Uterus (tissue), 4 donors: Measurements from ENCODE around the gene CACNA1C. TPM values are rescaled to one million over a fixed set of nuclear protein-coding genes. Genes with fewer than 3 reads are reported as not detected.
"Not testable (repeated sequence)": the region's sequence is repeated elsewhere in the genome, so short reads cannot be mapped to it uniquely, and the experiment has no call there.

Experiments
- DNase-seq, 2 donors: peaks; one replicate each; pipeline ENCODE4 v3.0.0-alpha.2; 2019 to 2020
- H3K27ac ChIP-seq, 2 donors: fragments of 200-600 bp; sonication (generic); 1 replicate in 1 of 2; 2 replicates in 1 of 2; pipeline ENCODE4 v1.5.1; 2016 to 2018
- H3K27me3 ChIP-seq, 2 donors: fragments of 200-600 bp; sonication (generic); one replicate each; pipeline ENCODE4 v1.5.1; 2018 to 2019; ENCODE audit warnings: control low read depth in 1 of 2
- H3K36me3 ChIP-seq, 2 donors: fragments of 200-600 bp; sonication (generic); one replicate each; pipeline ENCODE4 v1.5.1; 2019; ENCODE audit warnings: control low read depth in 1 of 2
- H3K4me1 ChIP-seq, 2 donors: fragments of 200-600 bp; sonication (generic); one replicate each; pipeline ENCODE4 v1.5.1; 2018 to 2019; ENCODE audit warnings: control low read depth in 1 of 2
- H3K4me3 ChIP-seq, 2 donors: fragments of 200-600 bp; sonication (generic); 1 replicate in 1 of 2; 2 replicates in 1 of 2; pipeline ENCODE4 v1.5.1; 2018 to 2019; ENCODE audit warnings: mild to moderate bottlenecking in 1 of 2
- H3K9me3 ChIP-seq, 2 donors: fragments of 200-600 bp; sonication (generic); one replicate each; pipeline ENCODE4 v1.5.1; 2019; ENCODE audit warnings: control low read depth in 1 of 2
- CTCF ChIP-seq, 4 experiments: fragments of 200-600 bp in 2 of 4; fragments of 450-650 bp in 2 of 4; sonication (generic) in 2 of 4; IDR thresholded peaks; one replicate each; pipeline ENCODE4 v1.5.1; 2016 to 2019; ENCODE audit warnings: antibody characterized with exemption in 4 of 4, mild to moderate bottlenecking in 2 of 4, moderate library complexity in 1 of 4
- POLR2A ChIP-seq, 2 donors: fragments of 450-650 bp; IDR thresholded peaks; one replicate each; pipeline ENCODE4 v1.6.1; 2016; ENCODE audit warnings: antibody characterized with exemption in 2 of 2, mild to moderate bottlenecking in 1 of 2, moderate library complexity in 1 of 2
- intact Hi-C: fragments of 100-400 bp; cut with DNase I; formaldehyde crosslinking; loops from one replicate; pipeline ENCODE4 v1.15.1; 2023; ENCODE audit warnings: low total_unique reads
- total RNA-seq, 4 donors: library from RNA; depleted of rRNA in 3 of 4; stranded (reverse); fragments of >200 nt in 3 of 4; gene quantifications; one replicate each; pipeline versions ENCODE4 v1.1.0 to v1.2.4, GENCODE V29; 2014 to 2023
- donor health status: DM: yes; HTN: yes; CAD: no.

Gene CACNA1C
- total RNA-seq, 4 donors from 2014 or later: 15.9 to 121 (median 32.1) TPM

DNA sequence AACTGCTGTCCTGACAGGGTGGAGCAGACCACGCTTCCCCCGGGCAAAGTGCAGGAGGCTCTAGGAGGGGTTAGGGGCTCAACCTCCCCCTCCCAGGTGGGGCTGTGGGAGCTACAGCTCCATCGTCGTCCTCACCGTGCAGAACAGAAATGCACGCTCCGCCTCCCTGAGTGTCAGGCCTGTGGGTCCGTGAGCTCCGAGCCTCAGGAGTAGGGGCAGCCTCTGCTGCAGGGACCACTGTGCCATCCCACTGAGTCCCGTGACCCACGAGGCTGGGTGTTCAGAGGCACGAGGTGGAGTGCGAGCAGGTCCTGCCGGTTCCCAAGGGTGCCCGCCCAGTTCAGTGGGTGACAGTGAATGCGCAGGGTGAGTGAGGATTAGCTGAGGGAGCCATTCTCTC, 48.6 kb downstream of the CACNA1C start:
- TF ChIP-seq POLR2A (IDR thresholded peaks at IDR 0.05) (no peak), CTCF (IDR thresholded peaks at IDR 0.05) (no peak)
- Histone ChIP-seq H3K27me3 (no peaks in the 10 kb centered on the region), H3K4me3 (no peak overlapping the region), H3K36me3 (no peaks in the 10 kb centered on the region), H3K4me1 (no peaks in the 10 kb centered on the region), H3K27ac (no peak overlapping the region), H3K9me3 (no peaks in the 10 kb centered on the region)
- intact Hi-C loops: no loop called here
- no peak for DNase-seq

GRCh38 chr12:2101771-2102170, 49.0 kb downstream of the CACNA1C start:
- H3K27me3 ChIP-seq: no peaks in the 10 kb centered on the region
- no peak for DNase-seq
- H3K9me3 ChIP-seq: no peaks in the 10 kb centered on the region
- no peak overlapping the region for H3K27ac ChIP-seq
- H3K4me3 ChIP-seq: no peak overlapping the region
- intact Hi-C loops: no loop called here
- TF ChIP-seq CTCF (IDR thresholded peaks at IDR 0.05) (no peak), POLR2A (IDR thresholded peaks at IDR 0.05) (no peak)
- H3K4me1 ChIP-seq: no peaks in the 10 kb centered on the region
- H3K36me3 ChIP-seq: no peaks in the 10 kb centered on the region

DNA sequence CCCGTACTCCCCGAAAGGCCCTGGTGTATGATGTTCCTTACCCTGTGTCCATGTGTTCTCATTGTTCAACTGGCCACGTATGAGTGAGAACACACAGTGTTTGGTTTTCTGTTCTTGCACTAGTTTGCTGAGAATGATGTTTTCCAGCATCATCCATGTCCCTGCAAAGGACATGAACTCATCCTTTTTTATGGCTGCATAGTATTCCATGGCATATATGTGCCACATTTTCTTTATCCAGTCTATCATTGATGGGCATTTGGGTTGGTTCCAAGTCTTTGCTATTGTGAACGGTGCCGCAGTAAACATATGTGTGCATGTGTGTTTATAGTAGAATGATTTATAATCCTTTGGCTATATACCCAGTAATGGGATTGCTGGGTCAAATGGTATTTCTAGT, 49.9 kb downstream of the CACNA1C start:
- H3K4me3 ChIP-seq, H3K36me3 ChIP-seq, H3K27me3 ChIP-seq, H3K4me1 ChIP-seq, DNase-seq, H3K9me3 ChIP-seq, H3K27ac ChIP-seq, intact Hi-C loops: not testable (repeated sequence)

- H3K27ac ChIP-seq, H3K9me3 ChIP-seq, intact Hi-C loops, H3K4me1 ChIP-seq, H3K4me3 ChIP-seq, H3K36me3 ChIP-seq, H3K27me3 ChIP-seq, DNase-seq: not testable (repeated sequence)
Observed at GRCh38 chr12:2105387-2105786, 52.6 kb downstream of the CACNA1C start.

DNA sequence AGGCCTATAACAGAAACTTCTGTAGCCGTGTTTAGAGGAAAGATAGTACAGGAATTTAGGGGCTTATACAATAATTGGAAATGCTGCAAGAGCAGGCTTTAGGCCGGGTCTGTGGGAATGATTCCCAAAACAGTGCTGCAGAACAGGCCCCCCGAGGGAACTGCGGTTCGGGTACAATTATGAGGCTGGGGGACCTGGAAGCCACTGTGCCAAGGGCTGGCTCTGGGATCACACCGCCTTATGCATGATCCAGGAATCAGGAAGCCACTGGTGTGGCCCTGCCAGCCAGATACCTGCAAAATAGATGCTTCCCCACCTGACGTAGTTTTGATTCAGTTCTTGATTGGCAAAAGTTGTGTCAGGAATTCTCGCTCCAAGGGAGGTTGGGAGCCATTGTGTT, 55.4 kb downstream of the CACNA1C start:
- intact Hi-C loops: no loop called here
- no peaks in the 10 kb centered on the region for H3K27me3 ChIP-seq
- no peak overlapping the region for H3K27ac ChIP-seq
- no peaks in the 10 kb centered on the region for H3K36me3 ChIP-seq
- H3K4me1 ChIP-seq: no peaks in the 10 kb centered on the region
- TF ChIP-seq POLR2A (IDR thresholded peaks at IDR 0.05) (no peak), CTCF (IDR thresholded peaks at IDR 0.05) (no peak)
- no peak for DNase-seq
- H3K9me3 ChIP-seq: no peaks in the 10 kb centered on the region
- no peak overlapping the region for H3K4me3 ChIP-seq

DNA sequence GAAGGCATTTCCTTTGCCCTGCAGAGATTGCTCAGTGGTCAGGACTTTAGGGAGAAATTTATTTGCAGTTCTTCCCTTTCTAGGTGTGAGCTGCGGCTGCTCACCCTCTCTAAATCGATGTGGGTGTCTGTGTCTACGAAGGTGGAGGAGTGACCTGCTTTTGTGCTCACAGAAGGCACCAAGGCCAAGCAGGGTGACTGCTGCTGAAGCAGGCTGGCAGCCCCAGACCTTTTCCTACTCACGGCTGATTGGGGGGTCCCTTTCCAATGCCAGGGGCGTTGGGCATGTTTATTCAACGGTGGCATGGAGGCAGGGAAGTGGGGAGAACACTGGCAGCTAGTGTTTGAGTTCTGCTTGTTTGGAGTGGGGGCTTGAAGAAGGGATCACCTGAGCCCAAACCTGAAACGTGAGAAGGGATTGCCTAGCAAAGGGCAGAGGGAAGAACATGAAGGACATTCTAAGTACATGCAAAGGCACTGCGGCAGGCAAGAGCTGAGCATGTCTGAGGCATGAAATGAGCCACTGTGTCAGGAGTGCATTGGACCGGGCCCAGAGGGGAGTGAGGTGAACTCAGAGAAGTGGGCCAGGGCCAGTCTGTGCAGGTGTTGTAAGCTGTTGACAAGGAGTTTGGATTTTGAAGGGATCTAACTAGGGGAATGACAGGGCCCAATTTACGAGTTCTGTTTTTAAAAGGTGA, 56.3 kb downstream of the CACNA1C start:
- intact Hi-C loops: no loop called here
- no peak for DNase-seq
- no peaks in the 10 kb centered on the region for H3K36me3 ChIP-seq
- H3K9me3 ChIP-seq: no peaks in the 10 kb centered on the region
- no peak for TF ChIP-seq CTCF (IDR thresholded peaks at IDR 0.05)
- TF ChIP-seq POLR2A (IDR thresholded peaks at IDR 0.05): no peak
- no peak overlapping the region for H3K27ac ChIP-seq
- no peaks in the 10 kb centered on the region for H3K27me3 ChIP-seq
- no peak overlapping the region for H3K4me3 ChIP-seq
- H3K4me1 ChIP-seq: no peaks in the 10 kb centered on the region
